HFF-Myc (cell line): ENCODE measurements around the gene CDC42BPA.
"Not testable (repeated sequence)": the region's sequence is repeated elsewhere in the genome, so short reads cannot be mapped to it uniquely, and the experiment has no call there.

ENCODE experiments used
- DNase-seq: peaks from one replicate; pipeline ENCODE4 v3.0.0-alpha.2; 2011; ENCODE audit warnings: low read depth; ENCODE audit errors: extremely low read depth
- H3K4me3 ChIP-seq: replicated peaks from 2 replicates; pipeline ENCODE4 v1.5.1; 2011; ENCODE audit warnings: low read depth, mild to moderate bottlenecking, control low read depth, low read length
- CTCF ChIP-seq: IDR thresholded peaks from 2 replicates; pipeline ENCODE4 v1.5.1; 2012; ENCODE audit warnings: mild to moderate bottlenecking, low read depth, low read length, control low read depth; ENCODE audit errors: missing control alignments

CDC42BPA gene

GRCh38 chr1:227010645-227011044 lies 307.6 kb downstream of the CDC42BPA start:
- TF ChIP-seq CTCF = no peak
- no peak overlapping the region for H3K4me3 ChIP-seq
- DNase-seq = no peak

GRCh38 chr1:227009937-227010336 lies 308.4 kb downstream of the CDC42BPA start:
- no peak for TF ChIP-seq CTCF
- DNase-seq = no peak
- no peak overlapping the region for H3K4me3 ChIP-seq

GRCh38 chr1:227006226-227006796 lies 312.0 kb downstream of the CDC42BPA start:
- DNase-seq = no peak
- no peak for TF ChIP-seq CTCF
- no peak overlapping the region for H3K4me3 ChIP-seq

GRCh38 chr1:227004796-227005195 lies 313.5 kb downstream of the CDC42BPA start:
- DNase-seq = no peak
- TF ChIP-seq CTCF = no peak
- no peak overlapping the region for H3K4me3 ChIP-seq

GRCh38 chr1:227003165-227003564 lies 315.1 kb downstream of the CDC42BPA start:
- DNase-seq = no peak
- H3K4me3 ChIP-seq = no peak overlapping the region
- no peak for TF ChIP-seq CTCF

GRCh38 chr1:227002531-227003049 lies 315.7 kb downstream of the CDC42BPA start:
- TF ChIP-seq CTCF = no peak
- H3K4me3 ChIP-seq = no peak overlapping the region
- no peak for DNase-seq

- not testable (repeated sequence) for H3K4me3 ChIP-seq, DNase-seq
These were observed 318.7 kb downstream of the CDC42BPA start for GRCh38 chr1:226999579-226999978.
